Stimulated activated CD4-positive, alpha-beta T cell treated with anti-CD3 and anti-CD28 coated beads, TNF-alpha, amount 100 ng/mL, for 4 hours (primary cell): ENCODE results near the gene NPTX1.

Source experiments
- DNase-seq, 3 experiments: peaks; one replicate each; pipeline ENCODE4 v3.0.0-alpha.2; 2020; ENCODE audit warnings: low read depth in 3 of 3

NPTX1 gene

DNA sequence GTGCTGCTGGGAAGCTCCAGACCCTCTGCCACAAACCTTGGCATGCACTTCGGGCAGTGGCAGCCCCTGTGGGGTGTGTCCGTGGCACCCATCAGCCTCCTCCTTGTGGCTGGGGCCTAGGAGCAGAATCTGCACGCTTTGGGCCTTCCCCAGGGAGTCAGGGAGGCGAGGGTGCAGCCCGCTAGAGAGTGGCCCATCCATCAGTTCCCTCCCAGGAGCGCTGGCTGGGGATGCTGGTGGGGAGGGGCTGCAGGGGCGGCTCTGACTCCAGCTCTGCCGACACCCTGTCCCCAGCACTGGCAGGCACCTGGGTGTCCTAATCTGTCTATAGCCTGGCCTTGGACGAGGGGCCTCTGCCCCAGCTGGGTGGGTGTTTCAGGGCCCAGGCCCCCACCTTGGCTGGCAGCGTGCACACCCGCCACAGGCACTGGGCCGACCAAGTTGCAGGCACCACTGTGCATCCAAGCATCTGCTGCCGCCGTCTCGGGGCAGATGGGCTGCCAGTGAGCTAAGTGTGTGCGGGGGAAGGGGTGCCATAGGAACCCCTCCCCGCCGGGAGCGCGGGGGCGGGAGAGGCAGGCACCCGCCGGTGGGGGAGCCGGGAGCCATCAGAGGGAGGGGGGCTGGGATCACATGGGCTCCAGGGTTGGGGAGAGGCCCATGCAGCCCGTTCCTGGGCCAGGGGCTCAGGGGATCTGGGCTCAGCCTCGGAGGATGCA lies 31.2 kb downstream of the NPTX1 start:
- DNase-seq, result no peak

DNA sequence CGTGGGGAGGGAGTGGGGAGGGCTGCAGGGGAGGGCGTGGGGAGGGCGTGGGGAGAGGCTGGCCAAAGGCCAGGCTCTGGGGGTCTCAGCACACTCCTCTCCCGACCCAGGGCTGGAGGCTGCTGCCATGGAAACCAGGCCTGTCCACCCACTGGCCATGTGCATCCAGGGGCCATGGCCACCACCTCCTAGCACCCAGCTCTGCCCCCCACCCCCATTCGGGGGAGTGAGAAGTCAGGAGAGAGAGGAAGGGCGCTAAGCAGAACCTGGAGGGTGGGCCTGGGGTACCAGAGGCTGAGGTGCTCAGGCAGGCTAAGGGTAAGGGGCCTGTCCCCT lies 31.8 kb downstream of the NPTX1 start:
- no peak for DNase-seq

DNA sequence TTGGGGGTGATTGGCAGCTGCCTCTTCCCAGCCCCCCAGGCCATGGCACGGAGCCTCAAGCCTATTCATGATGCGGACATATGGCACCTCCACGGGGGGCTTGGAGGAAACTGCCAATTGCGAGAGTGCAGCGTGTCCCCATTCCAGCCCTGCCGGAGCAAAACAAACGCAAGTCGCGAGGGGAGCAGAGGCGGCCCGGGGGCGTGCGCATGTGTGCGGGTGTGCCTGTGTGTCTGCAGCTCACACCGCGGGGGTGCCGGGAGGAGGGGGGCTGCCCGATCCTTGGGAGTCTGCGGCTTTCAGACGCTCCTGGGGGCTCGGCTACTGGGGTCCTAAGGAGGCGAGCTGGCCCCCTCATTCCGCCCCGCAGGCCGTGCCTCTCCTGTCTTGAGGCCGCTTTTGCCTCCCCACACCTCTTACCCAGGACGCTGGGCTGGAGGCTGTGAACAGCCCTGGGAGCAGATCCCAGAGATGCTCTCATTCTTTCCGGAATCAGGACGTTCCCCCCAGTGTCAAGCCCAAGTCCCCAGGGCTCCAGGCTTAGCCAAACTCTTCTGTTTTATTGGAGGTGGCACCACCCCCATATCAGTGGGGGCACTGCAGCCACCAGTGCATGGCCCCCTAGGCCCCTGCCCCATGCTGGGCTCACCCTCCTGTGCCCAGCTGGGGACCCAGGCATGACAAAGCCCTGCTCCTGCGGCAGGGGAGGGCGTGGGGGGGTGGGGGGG lies 32.3 kb downstream of the NPTX1 start:
- DNase-seq, result no peak

DNA sequence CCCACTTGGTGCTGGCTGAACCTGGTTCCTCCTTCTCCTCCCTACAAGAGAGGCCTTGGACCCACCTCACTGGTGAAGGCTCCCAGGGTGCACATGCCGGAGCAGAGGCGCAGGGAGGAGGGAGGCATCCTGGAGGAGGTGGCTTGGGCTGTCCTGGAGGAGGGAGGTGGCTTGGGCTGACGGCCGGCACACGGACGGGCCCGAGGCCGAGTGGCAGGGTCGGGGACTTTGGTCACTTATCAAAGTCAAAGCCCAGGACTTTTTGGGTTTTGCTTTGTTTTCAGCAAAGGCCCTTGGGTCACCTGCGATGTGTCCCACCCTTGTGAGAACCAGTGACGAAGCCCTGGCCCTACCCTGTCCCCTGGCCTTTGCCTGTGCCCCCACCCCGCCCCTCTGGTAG lies 32.9 kb downstream of the NPTX1 start:
- DNase-seq, result no peak

DNA sequence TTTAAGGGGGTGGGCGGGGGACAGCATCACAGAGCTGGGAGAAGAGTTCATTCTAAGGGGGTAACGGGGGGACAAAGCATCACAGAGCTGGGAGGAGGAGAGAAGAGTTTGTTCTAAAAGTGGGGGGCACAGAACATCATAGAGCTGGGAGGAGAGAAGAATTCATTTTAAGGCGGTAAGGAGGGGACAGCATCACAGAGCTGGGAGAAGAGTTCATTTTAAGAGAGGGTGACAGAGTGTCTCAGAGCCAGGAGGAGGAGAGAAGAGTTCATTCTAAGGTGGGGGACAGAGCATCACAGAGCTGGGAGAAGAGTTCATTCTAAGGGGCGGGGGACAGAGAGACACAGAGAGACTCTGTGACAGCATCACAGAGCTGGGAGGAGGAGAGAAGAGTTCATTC lies 33.6 kb downstream of the NPTX1 start:
- DNase-seq, result no peak

DNA sequence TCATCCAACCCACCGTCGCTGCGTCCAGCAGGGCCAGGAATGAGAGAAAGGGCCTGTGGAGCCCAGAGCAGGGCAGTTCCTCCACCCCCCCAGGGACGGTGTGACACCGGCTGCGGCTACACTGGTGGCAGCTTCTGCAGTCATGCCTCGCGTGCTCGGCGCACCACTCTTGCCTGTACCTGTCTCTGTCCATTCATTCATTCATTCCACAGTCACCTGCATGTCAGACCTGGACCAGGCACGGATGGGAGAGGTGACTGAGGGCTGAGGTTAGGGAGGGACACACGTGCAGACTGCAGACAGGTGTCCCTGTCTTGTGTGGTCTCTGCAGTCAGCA lies 34.1 kb downstream of the NPTX1 start:
- no peak for DNase-seq

DNA sequence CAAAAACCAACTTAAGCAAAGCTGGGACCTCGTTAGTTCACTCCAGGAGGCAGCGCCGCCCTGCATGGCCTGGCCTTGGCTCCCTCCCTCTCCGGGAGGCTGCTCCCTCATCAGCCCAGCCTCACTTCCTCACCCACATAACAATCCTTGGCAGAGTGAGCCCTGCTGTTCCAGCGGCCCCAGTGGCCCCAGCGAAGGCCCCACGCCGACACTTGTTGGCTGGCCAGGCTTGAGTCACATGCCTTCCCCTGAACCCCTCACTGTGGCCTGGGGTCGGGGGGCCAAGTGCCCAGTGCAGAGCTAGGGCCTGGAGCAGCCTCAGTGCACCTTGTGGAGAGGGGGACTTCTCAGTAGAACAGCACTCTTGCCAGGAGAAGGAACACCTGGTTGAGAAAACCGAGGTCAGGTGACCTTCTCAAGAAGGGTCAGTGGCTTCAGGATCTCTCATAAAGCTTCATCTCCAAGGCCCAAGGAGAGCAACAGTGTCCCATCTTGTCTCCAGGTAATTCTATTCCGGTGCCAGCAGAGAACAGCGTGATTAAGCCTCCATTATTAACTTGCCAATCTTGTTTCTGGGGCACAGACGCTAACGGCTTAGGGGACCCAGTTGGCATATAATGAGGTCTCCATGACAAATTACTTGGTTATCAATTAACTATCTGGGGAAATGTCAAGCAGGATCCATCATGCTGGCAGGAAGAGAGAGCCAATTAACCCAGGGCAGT lies 34.6 kb downstream of the NPTX1 start:
- no peak for DNase-seq

DNA sequence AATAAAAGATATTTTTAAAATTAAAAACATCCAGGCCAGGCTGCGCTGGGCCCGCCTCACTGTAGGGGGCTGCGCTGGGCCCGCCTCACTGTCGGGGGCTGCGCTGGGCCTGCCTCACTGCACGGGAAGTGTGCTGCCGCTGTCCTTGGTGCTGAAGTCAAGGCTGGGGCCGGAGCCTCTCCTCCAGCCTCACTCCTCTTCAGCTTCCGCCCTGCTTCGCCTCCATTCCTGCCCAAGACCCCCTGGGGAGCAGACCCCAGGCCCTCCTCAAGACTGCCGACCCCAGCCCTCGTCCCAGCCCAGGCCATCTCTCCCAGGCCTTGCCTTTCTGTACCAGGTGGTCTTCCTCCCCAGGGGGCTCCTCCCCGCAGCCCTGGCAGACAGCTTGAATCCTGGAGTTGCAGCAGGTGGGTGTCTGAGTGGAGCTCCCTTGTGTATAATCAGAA lies 35.3 kb downstream of the NPTX1 start:
- peak in 1 of 3 experiments; percentile 29 for DNase-seq

DNA sequence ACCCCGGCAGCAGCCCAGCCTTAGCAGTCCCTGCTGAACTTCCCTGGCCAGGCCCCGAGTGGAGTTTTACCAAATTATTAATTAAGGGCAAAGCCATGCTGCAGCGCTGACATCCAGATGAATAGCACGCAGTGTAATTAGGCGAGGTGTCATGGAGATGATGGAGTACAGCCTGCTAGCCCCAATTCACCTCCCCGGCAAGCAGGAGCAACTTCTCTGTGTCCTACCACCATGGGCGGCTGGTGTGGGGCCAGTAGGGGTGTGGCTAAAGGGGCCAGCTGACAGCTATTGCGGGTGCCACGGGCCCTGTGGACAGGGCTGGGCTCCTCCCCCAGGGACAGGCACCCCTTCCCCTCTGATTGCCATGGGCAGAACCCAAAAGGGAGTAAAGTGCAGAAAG lies 36.9 kb downstream of the NPTX1 start:
- DNase-seq, result no peak

DNA sequence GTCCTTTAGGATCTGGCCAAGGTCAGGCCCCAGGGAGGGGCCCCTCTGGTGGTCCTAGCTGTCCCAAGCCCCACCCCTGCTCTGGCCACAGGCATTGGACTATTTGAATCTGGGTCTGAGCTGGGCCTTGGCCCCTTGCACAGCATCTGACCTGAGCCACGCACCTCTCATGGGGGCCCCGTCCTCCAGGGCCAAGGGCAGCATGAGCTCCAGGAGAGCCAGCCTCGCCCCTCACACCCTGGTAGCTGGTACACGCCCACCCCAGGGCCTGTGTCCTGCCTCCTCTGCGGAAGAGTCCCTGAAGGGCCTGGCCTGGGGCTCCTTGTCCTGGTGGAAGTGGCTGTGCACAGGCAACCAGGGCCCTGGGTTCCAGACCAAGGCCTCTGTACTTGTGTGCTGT lies 37.6 kb downstream of the NPTX1 start:
- DNase-seq, result no peak

DNA sequence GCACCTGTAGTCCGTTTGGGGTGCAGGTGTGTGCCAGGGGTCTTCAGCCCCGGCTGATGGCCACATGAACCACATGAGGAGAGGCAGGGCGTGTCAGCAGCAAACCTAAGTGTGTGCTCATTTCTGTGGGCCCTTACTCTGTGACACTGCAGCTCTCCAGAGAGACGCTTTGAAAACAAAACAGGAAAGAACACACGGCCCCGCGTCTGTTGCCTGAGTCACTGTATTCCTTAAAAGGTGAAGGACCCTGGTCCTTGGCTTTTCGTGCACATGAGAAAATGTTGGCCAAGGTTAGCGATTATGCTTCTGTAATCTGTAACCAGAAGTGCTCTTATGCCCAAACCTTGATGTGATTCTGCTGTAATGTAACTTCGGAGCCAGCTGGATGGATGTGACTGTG lies 38.9 kb downstream of the NPTX1 start:
- no peak for DNase-seq

DNA sequence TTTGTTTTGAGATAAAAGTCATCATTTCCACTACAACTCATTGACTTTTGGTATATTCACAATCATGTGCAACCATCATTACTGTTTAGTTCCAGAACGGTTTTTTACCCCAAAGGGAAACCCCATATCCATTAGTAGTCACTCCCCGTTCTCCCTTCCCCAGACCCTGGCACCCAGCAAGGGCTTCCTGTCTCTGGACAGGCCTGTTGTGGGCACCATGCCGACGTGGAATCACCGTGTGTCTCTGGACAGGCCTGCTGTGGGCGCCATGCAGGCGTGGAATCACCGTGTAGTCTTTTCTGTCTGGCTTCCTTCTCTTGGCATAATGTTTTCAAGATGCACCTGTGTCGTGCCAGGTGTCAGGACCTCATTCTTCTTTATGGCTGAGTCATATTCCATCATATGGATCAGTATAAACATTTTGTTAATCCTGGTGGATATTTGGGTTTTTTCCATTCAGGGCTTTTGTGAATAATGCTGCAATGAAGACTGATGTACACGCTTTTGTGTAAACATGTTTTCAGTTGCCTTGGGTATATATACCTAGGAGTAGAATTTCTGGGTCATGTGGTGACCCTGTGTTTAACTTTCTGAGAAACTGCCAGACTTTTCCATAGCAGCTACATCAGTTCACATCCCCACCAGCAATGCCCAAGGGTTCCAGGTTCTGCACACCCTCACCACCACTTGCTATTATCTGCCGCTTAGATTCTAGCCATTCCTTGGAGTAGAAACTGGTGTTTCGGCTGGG lies 42.3 kb downstream of the NPTX1 start:
- no peak for DNase-seq

DNA sequence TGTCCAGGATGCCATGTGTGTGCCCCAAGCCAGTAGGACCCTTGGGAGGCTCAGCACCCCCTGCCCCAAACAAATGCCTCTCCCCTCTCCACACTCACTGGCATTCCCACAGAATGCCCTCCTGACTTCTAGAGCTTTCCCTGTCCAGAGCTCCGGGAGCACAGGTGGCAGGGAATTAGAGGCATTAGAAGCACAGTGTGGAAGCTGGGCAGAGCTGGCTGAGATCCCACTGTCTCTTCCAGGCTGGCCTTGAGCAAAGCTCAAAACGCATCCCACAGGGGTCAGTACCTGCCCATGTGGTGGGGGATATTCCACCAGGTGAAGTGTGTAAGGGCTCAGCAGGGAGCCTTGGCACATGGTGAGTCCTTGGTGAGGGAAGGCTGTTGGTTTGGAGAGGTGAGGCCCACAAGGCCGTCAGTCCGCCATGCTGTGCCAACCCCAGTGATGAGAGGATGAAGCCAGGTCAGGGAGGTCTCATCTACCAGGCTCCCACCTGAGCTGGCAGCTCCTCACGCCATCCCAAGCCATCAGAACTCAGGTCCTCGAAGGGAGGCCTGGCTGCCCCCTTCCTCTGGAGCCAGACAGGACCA lies 43.4 kb downstream of the NPTX1 start:
- DNase-seq, result no peak

DNA sequence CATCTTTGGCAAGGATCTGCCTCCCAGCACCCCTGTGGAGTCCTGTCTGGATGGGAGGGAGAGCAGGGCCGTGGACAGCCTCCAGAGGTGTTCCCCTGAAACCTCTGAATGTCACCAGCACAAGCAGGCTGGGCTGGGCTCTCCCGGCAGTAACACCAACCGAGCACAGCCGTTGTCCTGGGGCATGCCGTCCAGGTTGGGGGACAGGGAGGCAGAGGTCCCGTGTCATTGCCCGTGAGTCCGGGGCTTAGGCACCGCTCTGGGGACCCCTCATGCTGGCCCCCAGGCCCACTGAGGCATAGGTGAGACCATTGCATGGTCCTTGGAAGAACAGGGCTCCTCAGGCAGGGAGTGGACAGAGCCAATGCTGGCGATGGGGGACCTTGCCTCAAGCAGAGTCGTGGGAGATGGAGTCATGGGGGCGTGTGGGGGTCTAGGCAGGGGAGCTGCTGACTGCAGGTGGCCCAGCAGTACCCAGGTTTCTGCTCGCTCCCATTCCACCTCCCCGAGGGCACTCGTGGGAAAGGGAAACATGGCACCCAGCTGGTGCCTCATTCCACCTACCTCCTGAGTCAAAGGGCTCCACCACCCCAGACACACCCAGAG lies 44.0 kb downstream of the NPTX1 start:
- DNase-seq, result no peak

DNA sequence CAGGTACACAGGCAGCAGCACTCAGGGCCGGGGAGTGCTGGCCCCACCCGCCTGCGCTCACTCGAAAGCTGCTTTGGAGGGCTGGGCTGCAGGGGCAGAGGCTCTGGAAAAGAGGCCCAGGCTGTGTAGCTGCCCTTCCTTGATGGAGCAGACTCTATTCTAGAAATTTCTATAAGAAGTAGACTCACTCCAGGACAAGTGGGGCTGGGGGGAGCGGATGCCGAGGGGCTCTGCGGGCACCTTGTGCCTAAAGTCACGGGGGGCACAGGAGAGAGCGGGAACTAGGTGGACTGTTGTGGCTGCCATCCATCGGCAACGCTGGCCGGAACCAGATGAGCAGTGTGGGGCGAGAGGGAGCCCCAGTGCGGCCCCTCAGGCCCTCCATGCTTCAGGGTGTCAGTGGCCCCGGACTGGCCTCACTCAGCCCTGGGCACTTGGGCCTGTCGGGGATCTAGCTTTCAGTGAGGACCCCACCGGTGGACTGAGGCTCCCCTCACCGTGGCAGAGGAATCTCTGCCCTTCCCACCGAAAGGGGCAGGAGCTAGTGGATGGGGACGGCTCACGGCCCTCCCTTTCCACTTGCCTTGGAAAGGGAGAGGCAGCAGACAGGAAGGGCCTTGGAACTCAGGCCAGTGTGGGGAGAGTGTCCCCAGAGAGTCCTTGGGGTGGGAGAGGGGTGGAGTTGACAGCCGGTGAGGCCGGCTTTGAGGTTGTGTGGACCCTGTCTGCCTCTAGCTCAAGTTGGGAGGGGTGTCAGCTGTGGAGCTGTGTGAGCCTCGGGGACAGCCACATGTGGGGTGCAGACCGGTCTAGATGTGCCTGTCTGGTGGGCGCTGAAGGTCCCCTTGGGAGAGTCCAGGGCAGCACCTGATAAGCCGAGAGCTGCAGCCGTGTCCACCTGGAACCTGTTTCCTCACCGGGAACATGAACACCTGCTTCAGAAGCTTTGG lies 44.9 kb downstream of the NPTX1 start:
- no peak for DNase-seq

DNA sequence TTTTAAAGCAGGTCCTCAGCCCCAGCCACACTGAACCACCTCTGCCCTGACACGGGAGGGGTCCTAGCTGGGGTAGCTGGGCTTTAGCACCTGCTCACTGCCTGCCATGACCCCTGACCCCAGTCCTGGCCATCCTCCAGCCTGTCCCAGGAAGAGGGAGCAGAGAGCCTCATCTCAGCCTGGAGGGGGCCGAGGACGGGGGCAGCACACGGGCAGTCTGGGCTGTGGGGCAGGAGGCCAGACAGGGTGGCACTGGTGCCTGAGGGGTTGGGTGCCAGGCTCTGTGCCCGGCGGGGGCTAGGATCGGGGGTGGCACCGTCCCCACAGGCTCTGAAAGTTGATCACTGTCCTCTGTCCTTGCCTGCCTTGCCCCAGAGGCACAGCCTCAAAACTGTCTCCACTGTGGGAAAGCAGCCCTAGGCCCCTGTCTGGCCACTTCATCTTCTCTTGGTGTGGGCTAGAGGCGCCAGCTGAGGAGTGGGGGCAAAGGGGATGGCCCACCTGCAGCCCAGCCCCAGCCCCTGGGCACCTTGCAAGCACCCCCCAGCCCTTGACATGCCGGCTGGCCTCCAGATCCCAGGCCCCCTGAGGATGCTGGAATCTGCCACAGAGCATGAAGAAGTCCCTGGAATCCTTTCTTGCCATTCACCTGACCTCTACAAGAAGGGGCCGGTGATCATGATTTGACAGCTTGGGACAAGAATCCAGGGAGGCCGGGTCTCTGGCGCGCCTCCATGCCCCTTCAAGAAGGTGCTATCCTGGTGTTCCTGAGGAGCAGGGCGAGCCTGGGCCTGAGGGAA lies 45.8 kb downstream of the NPTX1 start:
- no peak for DNase-seq

DNA sequence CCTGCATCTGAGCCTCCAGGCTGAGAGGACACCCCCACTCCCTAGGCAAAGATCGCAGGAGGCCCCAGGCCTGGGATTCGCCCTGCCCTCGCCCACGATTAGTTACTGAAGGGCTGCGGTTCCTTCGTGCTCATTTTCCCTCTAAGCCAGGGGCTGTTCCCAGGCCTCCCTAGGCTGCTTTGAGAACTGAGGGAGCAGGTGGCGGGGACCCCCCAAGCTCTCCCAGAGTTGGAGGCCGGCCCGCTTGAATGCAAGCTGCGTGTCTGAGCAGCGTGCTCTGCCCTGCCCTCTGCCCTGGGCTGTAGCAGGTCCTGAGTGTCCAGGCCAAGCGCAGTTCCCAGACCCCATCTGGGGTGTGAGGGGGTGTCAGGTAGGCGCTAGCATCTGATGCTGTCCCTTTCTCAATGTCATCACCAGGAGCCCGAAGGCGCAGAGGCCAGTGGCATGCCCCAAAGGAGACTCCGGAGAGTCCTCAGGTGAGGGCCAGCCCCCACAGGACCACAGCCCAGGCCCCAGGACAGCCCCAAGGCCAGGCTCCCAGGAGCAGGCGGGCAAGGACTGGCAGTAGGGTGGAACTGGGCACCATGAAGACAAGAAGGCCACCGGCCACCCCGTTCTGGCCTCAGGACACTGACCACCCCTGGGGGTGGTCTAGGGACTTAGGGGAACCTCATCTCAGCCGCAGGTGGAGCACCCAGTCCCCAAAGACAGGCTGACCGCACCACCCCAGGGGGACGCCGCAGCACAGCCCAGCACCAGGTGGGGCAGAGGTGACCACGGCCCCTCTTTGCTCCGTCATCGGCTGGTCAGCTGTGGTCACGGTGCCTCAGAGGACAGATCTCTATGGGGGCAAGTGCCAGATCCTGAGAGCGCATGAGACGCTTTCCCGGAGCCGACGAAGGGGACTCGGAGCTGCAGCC lies 46.8 kb downstream of the NPTX1 start:
- no peak for DNase-seq

DNA sequence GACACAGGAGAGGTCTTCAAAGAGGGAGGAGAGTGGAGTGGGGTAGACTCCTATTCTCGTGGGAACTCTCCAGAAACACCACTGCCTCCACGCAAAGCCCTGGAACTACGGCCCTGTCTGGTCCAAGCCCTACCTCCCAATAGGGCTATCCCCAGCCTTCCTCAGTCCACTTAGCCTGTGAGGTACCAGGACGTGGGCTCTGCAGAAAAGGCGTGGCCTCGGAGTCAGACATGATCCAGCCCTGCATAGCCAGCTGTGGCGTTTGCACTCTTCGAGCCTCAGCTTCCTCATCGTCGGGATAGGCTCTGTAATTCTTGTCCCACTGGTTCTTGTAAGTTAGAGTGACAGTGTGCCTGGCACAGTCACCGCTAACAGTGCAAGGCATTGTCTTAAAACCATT lies 47.6 kb downstream of the NPTX1 start:
- DNase-seq, result no peak

DNA sequence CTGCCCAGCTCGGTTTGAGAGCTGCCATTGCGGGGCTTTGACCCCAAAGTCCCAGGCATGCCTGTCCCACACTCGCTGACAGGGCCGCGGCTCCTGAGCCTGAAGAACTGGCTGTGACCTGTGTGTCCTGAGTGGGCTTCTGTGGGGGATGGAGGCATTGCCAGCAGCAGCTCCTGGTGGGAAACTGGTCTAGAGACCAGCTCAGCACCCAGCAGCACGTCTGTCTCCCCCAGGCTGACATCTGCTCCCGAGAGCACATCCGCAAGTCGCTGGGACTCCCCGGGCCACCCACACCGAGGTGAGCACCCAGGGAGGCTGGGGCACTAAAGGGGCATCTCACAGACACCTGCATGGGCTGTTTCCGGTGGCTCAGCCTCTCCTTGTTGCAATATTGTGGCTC lies 48.0 kb downstream of the NPTX1 start:
- DNase-seq, result no peak
